ENCODE measurements around the gene CFAP53. TPM values are rescaled to one million over a fixed set of nuclear protein-coding genes. Genes with fewer than 3 reads are reported as not detected.
A peak's percentile ranks its signal among the peaks of the same experiment; 100 is the strongest.
"Not testable (repeated sequence)": the region's sequence is repeated elsewhere in the genome, so short reads cannot be mapped to it uniquely, and the experiment has no call there.

Gene CFAP53
- total RNA-seq, 2 experiments from 2014 or later = 0.21 to 0.29 TPM

- ChIA-PET POLR2A (interaction anchor here (0.6 to 1.9 kb wide), 5 partner anchors 18 to 50 kb away, joined by 3 to 5 read pairs (median 3); no protein-coding TSS in a partner anchor), CTCF (interaction anchor here (1.3 to 3.3 kb wide), 5 partner anchors 9 to 50 kb away, joined by 6 to 21 read pairs (median 7); no protein-coding TSS in a partner anchor)
- Mint-ChIP-seq H3K9me3 (ENCODE audit: insufficient read depth) (no peaks in the 10 kb centered on the region), H3K36me3 (ENCODE audit: low read depth) (peaks cover 6% of the 10 kb centered on the region), H3K4me1 (ENCODE audit: low read depth) (peaks cover 25% of the 10 kb centered on the region), H3K4me3 (peak overlapping the region; percentile 86), H3K27ac (peak overlapping the region; percentile 86), H3K27me3 (ENCODE audit: low read depth) (peaks cover 26% of the 10 kb centered on the region)
- DNase-seq = no peak
- no peak for ATAC-seq
Observed at GRCh38 chr18:50306944-50307343, 40.6 kb upstream of the CFAP53 start.

- ATAC-seq = no peak
- POLR2A ChIA-PET = no interaction called here
- Mint-ChIP-seq H3K9me3 (ENCODE audit: insufficient read depth) (no peaks in the 10 kb centered on the region), H3K4me3 (no peak overlapping the region), H3K27me3 (ENCODE audit: low read depth) (peaks cover 45% of the 10 kb centered on the region), H3K4me1 (ENCODE audit: low read depth) (peaks cover 19% of the 10 kb centered on the region), H3K27ac (no peak overlapping the region), H3K36me3 (ENCODE audit: low read depth) (peaks cover 9% of the 10 kb centered on the region)
- no peak for DNase-seq
- CTCF ChIA-PET = no interaction called here
Observed at GRCh38 chr18:50301074-50301473, 34.8 kb upstream of the CFAP53 start.

GRCh38 chr18:50299626-50300388 is 33.5 kb upstream of the CFAP53 start:
- Mint-ChIP-seq H3K4me1 (ENCODE audit: low read depth) (peaks cover 25% of the 10 kb centered on the region), H3K4me3 (no peak overlapping the region), H3K27me3 (ENCODE audit: low read depth) (peaks cover 44% of the 10 kb centered on the region), H3K36me3 (ENCODE audit: low read depth) (peaks cover 3% of the 10 kb centered on the region), H3K27ac (no peak overlapping the region), H3K9me3 (ENCODE audit: insufficient read depth) (no peaks in the 10 kb centered on the region)
- no peak for ATAC-seq
- POLR2A ChIA-PET = no interaction called here
- DNase-seq = no peak
- CTCF ChIA-PET = interaction anchor here (1.3 kb wide), 1 partner anchor 58 kb away, joined by 4 read pairs; no protein-coding TSS in a partner anchor

GRCh38 chr18:50298443-50299284 is 32.4 kb upstream of the CFAP53 start:
- H3K4me1 Mint-ChIP-seq (ENCODE audit: low read depth) = peaks cover 25% of the 10 kb centered on the region
- ATAC-seq = peak; percentile 17
- peaks cover 3% of the 10 kb centered on the region for H3K36me3 Mint-ChIP-seq (ENCODE audit: low read depth)
- no peak for DNase-seq
- H3K27me3 Mint-ChIP-seq (ENCODE audit: low read depth) = peaks cover 38% of the 10 kb centered on the region
- POLR2A ChIA-PET = interaction anchor here (1.0 to 1.7 kb wide), 3 partner anchors 9 to 21 kb away, joined by 3 to 6 read pairs (median 3); partner anchors contain the start of gene MBD1
- peak overlapping the region; percentile 69 for H3K4me3 Mint-ChIP-seq
- H3K27ac Mint-ChIP-seq = no peak overlapping the region
- H3K9me3 Mint-ChIP-seq (ENCODE audit: insufficient read depth) = no peaks in the 10 kb centered on the region
- CTCF ChIA-PET = interaction anchor here (1.0 to 1.5 kb wide), 4 partner anchors 9 to 58 kb away, joined by 3 to 7 read pairs (median 5); no protein-coding TSS in a partner anchor

- Mint-ChIP-seq H3K9me3 (ENCODE audit: insufficient read depth) (no peaks in the 10 kb centered on the region), H3K27me3 (ENCODE audit: low read depth) (peaks cover 33% of the 10 kb centered on the region), H3K36me3 (ENCODE audit: low read depth) (peaks cover 3% of the 10 kb centered on the region), H3K4me1 (ENCODE audit: low read depth) (peaks cover 25% of the 10 kb centered on the region), H3K27ac (peak overlapping the region; percentile 46), H3K4me3 (peak overlapping the region; percentile 69)
- ATAC-seq = peak; percentile 99
- ChIA-PET POLR2A (interaction anchor here (1.0 to 1.7 kb wide), 3 partner anchors 10 to 22 kb away, joined by 3 to 6 read pairs (median 3); partner anchors contain the start of gene MBD1), CTCF (interaction anchor here (1.0 to 1.5 kb wide), 4 partner anchors 9 to 59 kb away, joined by 3 to 7 read pairs (median 5); no protein-coding TSS in a partner anchor)
- DNase-seq = peak; percentile 89
Observed at GRCh38 chr18:50297621-50298442, 31.5 kb upstream of the CFAP53 start.

GRCh38 chr18:50293039-50293438 is 26.7 kb upstream of the CFAP53 start:
- Mint-ChIP-seq H3K27me3 (ENCODE audit: low read depth) (peaks cover 10% of the 10 kb centered on the region), H3K4me1 (ENCODE audit: low read depth) (peaks cover 25% of the 10 kb centered on the region), H3K27ac (no peak overlapping the region), H3K9me3 (ENCODE audit: insufficient read depth) (no peaks in the 10 kb centered on the region), H3K4me3 (no peak overlapping the region), H3K36me3 (ENCODE audit: low read depth) (no peaks in the 10 kb centered on the region)
- CTCF ChIA-PET = interaction anchor here (2.1 kb wide), 1 partner anchor 64 kb away, joined by 11 read pairs; no protein-coding TSS in a partner anchor
- no peak for DNase-seq
- POLR2A ChIA-PET = no interaction called here
- ATAC-seq = no peak

GRCh38 chr18:50289108-50289443 is 22.8 kb upstream of the CFAP53 start:
- ChIA-PET CTCF (interaction anchor here (0.9 to 3.3 kb wide), 5 partner anchors 9 to 67 kb away, joined by 3 to 25 read pairs (median 4); no protein-coding TSS in a partner anchor), POLR2A (interaction anchor here (1.1 to 1.2 kb wide), 3 partner anchors 7 to 18 kb away, joined by 3 to 4 read pairs (median 3); partner anchors contain the start of gene MBD1)
- H3K4me1 Mint-ChIP-seq (ENCODE audit: low read depth) = peaks cover 34% of the 10 kb centered on the region
- ATAC-seq = no peak
- peak overlapping the region; percentile 48 for H3K27ac Mint-ChIP-seq
- DNase-seq = no peak
- peak overlapping the region; percentile 58 for H3K4me3 Mint-ChIP-seq
- H3K36me3 Mint-ChIP-seq (ENCODE audit: low read depth) = peaks cover 31% of the 10 kb centered on the region
- no peaks in the 10 kb centered on the region for H3K27me3 Mint-ChIP-seq (ENCODE audit: low read depth)
- H3K9me3 Mint-ChIP-seq (ENCODE audit: insufficient read depth) = no peaks in the 10 kb centered on the region

- POLR2A ChIA-PET = interaction anchor here (1.0 to 1.2 kb wide), 4 partner anchors 7 to 19 kb away, joined by 3 to 4 read pairs (median 3); partner anchors contain the start of gene MBD1
- H3K36me3 Mint-ChIP-seq (ENCODE audit: low read depth) = peaks cover 37% of the 10 kb centered on the region
- not testable (repeated sequence) for H3K9me3 Mint-ChIP-seq (ENCODE audit: insufficient read depth); DNase-seq; ATAC-seq; H3K27me3 Mint-ChIP-seq (ENCODE audit: low read depth)
- CTCF ChIA-PET = interaction anchor here (0.9 to 3.3 kb wide), 4 partner anchors 10 to 67 kb away, joined by 3 to 25 read pairs (median 5); no protein-coding TSS in a partner anchor
- H3K4me3 Mint-ChIP-seq = peak overlapping the region; percentile 100
- H3K4me1 Mint-ChIP-seq (ENCODE audit: low read depth) = peaks cover 39% of the 10 kb centered on the region
- peak overlapping the region; percentile 99 for H3K27ac Mint-ChIP-seq
Observed at GRCh38 chr18:50288348-50289107, 22.2 kb upstream of the CFAP53 start.

- Mint-ChIP-seq H3K9me3 (ENCODE audit: insufficient read depth) (no peaks in the 10 kb centered on the region), H3K4me3 (peak within 1 kb of the TSS; percentile 100), H3K27ac (peak within 1 kb of the TSS; percentile 99), H3K27me3 (ENCODE audit: low read depth) (no peaks in the 10 kb centered on the region), H3K4me1 (ENCODE audit: low read depth) (peaks cover 47% of the 10 kb centered on the region), H3K36me3 (ENCODE audit: low read depth) (peaks cover 45% of the 10 kb centered on the region)
- CTCF ChIA-PET = interaction anchor here (3.3 kb wide), 1 partner anchor 68 kb away, joined by 25 read pairs; no protein-coding TSS in a partner anchor
- DNase-seq (peak; percentile 98), ATAC-seq (peak; percentile 93)
- POLR2A ChIA-PET = interaction anchor here (1.0 to 1.2 kb wide), 2 partner anchors 17 to 18 kb away, joined by 3 read pairs; no protein-coding TSS in a partner anchor
Observed at GRCh38 chr18:50287441-50288347, 21.4 kb upstream of the CFAP53 start, which contains the start of gene CXXC1. CXXC1 (minus strand) TSS chr18:50287692; CDS start chr18:50287589, 103 bp downstream.
